ENCODE data around the gene ABI3BP.

ABI3BP gene

DNA sequence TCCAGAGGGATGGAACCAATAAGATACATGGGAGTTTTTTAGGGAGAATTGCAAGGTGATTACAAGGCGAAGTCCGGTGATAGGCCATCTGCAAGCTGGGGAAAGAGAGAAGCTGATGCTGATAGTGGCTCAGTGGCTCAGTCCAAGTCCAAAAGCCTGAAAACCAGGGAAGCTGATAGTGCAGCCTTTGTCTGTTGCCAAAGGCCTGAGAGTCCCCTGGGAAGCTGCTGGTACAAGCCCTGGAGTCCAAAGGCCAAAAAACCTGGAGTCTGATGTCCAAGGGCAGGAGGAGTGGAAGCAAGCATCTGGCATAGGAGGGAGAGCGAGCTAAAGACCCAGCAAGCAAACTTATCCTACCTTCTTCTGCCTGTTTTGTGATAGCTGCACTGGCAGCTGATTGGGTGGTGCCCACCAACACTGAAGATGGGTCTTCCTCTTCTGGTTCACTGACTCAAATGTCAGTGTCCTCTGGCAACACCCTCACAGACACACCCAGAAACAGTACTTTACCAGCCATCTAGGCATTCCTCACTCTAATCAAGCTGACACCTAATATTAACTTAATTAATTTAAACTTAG, 267.2 kb downstream of the ABI3BP start:
- no peak for DNase-seq (ENCODE audit: low read depth)

DNA sequence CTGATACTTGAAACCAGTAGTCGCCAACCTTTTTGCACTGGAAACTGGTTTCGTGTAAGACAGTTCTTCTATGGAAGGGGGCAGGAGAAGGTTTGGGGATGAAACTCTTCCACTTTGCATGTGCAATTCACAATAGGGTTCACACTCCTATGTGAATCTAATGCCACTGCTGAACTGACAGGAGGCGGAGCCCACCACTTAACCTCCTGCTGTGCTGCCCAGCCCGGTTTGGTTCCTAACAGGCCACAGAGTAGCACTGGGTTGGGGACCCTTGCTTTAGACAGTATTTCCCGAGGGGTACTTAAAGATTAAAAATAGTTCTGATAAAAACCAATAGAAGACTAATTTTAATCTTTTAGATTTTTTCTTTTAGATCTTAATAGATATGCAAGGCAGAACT, 272.8 kb downstream of the ABI3BP start:
- DNase-seq (ENCODE audit: low read depth): no peak

DNA sequence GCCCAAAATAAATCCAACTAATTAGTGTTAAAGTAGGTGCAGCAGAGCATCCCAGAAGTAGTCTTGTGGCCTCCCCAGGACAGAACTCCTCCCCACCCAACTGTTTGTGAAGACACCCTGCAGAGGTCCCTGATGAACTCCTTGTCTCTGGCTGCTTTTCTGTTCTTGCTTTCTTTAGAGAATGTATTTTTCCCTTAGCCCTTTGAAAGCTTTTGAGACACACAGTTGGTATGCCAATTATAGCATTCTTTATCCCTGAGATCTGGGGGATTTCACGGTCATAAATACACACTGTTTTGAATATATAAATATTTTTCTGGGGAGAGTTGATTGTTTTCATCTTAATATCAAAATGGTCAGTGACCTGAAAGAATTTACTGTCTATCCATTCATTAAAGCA, 274.1 kb downstream of the ABI3BP start:
- no peak for DNase-seq (ENCODE audit: low read depth)

DNA sequence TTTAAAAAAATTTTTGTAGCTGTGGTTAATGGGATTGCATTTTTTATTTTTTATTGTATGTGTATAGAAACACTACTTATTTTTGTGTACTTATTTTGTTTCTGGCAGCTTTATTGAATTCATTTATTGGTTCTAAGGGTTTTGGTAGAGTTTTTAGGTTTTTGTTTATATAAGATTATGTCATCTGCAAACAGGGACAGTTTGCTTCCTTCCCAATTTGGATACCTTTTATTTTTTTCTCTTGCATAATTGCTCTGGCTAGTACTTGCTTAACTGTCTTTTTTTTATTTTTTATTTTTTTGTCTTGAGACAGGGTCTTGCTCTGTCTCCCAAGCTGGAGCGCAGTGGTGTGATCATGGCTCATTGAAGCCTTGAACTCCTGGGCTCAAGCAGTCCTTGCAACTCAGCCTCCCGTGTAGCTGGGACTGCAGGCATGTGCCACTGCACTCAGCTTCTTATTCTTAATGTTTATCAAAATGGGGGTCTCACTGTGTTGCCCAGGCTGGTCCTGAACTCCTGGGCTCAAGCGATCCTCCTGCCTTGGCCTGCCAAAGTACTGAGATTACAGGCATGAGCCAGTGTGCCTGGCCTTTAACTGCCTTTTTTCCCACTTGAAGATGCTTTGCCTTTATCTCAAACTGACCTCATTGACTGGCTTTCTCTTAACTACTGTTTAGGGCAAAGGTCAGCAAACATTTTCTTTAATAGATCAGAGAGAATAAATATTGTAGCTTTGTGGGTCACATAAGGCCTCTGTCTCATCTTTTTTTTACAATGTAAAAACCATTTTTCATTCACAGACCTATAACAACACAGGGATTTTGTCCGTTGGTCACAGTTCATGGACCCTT, 275.4 kb downstream of the ABI3BP start:
- no peak for DNase-seq (ENCODE audit: low read depth)

DNA sequence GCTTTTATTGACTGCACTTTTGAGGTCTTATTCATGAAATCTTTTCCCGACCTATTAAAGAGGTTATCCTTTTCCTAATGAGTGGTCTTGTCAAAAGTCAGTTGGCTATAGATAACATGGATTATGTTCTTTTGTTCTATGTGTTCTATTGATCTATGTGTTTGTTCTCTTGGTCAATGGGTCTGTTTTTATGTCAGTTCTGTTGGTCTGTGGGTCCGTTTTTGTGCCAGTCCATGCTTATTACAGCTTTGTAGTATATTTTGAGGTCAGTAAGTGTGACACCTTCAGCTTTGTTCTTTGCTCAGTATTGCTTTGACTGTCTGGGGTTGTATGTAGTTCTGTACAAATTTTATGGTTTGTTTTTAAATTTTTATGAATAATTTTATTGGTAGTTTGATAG, 276.2 kb downstream of the ABI3BP start:
- no peak for DNase-seq (ENCODE audit: low read depth)

DNA sequence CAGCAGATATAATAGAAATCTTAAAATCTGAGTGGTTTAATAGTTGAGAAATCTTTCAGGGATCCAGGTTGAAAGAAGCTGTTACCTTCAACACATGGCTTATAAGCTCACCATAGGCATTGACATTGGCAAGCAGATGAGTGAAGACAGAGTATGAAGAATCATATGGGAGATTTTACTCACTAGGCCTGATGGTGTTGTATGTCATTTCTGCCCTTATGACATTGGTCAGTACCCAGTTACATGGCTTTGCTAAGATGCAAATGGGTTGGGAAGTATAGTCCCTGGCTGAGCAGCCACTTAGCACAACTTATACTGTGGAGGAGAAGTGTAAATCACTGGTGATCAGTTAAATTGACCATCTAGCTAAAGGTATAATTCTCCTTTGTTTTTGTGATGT, 278.0 kb downstream of the ABI3BP start:
- DNase-seq (ENCODE audit: low read depth): no peak

DNA sequence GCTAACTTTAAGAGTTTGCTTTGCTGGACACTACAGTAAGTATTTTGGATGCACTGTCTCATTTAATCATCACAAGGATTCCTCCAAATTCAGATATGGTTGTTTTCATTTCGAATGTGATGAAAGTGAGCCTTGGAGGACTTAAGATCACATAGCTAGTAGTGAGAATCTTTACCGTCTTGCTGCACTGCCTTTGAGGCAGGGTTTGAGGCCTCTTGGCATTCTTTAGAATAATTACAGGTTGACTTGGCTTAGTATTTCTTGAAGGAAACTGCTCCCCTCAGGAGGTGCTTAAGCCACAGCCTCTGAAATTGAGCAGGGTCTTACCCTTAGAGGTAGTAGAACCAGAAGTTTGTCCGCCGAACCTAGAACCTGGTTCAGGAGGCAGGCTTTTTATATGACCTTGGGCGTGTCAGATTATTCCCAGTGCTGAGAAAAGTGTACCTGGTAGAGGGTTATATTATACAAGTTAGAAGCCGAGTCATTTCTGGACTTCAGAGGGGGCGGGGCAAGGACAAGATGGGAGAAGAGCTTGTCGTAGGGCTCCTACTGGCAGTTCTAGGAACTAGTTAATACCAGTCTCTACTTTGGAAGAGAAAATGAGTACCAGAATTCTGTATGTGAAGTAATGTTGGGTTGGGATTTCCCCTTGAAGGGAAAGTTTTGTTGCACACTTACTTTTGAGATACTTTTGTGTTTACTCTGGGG, 282.8 kb downstream of the ABI3BP start:
- peak; percentile 55 for DNase-seq (ENCODE audit: low read depth)

DNA sequence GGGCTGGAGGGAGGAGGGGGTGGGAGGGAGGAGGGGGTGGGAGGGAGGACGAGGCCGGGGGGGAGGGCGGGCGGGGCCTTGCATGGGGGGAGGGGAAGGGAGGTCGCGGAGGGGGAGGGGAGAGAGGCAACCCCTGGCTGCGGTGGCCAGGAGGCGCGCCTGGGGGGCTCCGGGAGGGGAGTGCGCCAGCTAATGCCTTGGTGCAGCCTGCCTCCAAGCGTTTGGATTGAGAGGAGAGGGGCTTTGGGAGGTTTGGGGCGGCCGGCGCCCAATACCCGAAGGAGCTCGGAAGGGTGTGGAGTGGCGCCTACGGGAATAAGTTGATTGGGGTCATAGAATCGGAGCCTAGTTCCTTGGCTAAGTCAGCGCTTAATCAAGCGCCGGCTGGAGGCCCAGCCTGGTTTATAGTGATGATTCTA, 283.4 kb downstream of the ABI3BP start:
- DNase-seq (ENCODE audit: low read depth): peak; percentile 10

DNA sequence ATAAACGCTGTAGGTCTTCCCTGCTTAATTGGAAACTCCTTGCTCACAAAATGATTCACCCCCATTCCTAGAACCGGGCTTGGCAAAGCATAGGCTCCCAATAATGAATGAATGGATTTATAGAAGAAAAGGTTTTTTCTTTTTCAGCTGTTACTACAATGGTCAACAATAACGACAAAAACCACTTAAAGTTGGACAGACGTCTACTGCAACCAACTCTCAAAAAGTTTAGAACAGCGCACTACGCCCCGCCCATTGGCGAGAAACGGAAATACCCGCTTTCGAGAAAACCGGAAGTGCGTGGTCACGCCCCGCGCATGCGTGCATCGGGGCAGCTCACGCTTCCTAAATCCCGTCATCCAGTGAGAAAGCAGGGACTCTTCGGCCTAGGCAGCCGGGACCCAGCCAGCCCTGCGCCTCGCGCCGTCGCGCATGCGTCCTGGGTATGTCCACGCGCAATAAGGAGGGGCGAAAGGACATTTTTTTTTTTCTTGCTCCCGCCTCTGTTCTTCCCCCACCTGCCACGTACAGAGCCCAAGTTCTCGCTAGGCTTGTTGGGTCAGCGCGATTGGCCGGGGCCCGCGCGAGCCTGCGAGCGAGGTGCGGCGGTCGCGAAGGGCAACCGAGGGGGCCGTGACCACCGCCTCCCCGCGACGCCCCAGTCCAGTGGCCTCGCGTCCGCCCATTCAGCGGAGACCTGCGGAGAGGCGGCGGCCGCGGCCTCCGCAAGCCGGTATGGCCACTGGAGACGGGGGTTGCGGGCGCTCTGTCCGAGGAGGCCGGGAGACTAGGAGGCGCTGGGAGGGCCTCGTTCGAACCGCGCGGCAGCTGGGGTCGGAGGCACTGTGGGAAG, 284.0 kb downstream of the ABI3BP start, which contains the start of gene TFG:
TFG (plus strand) TSS at position 506 of the 853 bp plus-strand sequence. CDS start 4,192 bp downstream, outside the sequence.
- peak; percentile 96 for DNase-seq (ENCODE audit: low read depth)

DNA sequence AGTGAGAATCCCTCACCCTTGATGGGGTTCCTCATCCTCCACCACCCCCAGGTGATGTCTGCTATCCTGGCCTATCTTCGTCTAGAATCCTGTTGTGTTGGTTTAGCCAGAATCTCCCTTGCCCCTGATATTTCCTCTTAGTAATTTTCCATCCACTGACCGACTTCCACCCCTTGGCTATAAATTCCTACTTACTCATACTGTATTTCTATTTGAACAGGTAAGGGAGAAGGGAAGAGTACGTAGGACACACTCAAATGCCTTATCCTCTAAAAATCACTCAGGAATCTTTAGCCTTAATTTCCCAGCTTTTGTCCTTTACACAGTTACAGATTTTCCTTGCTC, 284.6 kb downstream of the ABI3BP start:
- DNase-seq (ENCODE audit: low read depth): no peak

DNA sequence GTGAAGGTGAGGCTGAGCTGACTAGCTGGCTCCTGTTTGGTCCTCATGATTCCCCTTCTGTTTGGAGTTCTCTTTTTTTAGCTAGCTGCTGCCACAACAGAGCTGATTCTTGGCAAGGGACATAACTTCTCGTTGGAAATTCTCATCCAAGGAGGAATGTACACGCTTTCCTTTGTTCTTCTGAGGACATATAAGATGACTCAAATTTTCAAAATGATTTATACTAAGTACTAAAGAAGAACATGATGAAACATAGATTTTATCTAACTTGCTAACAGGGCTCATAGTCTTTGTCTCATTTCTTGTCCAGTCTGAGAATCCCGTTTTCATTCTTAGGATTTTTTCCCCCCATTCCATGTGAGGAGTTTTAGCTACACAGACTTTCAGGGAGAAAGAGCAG, 286.9 kb downstream of the ABI3BP start:
- no peak for DNase-seq (ENCODE audit: low read depth)

DNA sequence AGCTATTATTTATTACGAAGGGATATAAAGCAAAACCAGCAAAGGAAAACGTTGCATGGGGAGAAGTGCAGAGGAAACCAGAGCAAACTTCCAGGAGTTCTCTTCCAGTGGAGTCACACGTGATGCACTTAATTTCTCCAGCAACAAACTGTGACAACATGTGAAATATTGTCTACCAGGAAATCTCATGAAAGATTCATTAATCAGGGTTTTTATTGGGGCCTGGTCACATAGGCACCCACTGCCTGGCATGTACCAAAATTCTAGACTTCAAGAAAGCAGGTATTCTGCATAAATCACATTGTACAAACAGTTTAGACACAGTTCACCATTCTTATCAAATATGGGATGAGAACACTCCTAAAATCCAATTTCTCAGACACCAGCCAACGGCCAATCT, 289.4 kb downstream of the ABI3BP start:
- no peak for DNase-seq (ENCODE audit: low read depth)

DNA sequence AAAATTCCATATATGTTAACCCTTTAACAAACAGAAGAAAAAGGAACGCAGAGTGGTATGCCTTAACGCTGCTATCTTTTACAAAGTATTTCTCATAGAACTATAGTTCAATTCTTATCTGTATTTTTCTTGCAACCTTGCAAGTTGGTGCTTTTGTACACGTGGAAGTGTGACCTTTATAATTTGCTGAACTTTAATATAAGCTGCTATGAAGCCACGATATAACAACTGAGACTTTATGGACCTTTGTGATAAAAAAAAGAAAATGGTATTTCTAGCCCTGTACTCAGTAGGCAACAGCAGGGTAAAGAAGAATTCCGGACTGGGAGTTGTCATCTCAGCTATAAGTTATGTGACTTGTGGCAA, 290.3 kb downstream of the ABI3BP start:
- no peak for DNase-seq (ENCODE audit: low read depth)

DNA sequence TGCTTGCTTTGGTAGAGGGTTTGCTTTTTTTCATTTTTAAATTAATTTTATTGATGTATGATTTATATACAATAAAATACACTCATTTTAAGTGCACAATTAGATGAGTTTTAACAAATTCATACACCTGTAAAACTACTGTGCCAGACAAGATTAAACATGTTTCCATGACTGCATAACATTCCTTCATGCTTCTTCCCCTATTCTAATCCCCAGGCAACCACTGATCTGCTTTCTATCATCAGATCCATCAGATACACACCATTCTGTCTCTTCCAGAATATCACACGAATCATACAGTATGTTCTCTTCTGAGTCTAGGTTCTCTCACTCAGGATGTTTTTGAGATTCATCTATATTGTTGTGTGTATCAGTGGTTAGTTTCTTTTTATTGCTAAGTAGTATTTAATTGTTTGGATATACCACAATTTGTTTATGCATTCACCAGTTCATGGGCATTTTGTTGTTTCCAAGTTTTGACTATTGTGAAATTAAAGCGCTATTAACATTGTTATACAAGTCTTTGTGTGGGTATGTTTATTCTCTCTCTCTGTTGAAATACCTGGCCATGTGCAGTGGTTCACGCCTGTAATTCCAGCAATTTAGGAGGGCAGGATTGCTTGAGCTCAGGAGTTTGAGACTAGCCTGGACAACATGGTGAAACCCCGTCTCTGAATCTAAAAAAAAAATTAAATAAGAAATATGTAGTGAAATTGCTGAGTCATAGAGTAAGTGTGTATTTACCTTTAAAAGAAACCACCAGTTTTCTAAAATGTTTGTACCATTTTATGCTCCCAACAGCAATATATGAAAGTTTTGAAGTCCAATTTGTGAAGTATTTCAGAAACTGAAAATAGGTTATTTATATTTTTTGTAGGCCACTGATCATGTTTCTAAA, 290.9 kb downstream of the ABI3BP start:
- DNase-seq (ENCODE audit: low read depth): no peak

DNA sequence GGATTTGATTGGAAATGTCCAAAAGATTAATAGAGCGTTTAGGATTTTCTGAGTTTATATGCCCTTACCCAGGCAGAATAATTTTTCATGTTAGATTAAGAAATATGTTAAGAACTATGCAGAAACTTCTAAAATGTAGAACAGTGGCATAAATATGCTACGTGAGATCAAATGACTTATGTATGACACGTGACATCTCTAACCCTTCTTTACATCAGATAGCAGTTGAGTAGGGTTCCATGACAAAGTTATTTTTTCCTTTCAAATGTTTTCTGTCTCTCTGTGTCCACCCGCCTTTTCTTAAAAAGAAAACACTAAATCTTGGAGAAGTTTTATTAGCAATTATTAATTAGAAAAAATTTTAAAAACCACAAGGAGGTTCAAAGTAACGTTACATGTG, 292.5 kb downstream of the ABI3BP start:
- no peak for DNase-seq (ENCODE audit: low read depth)
